Smooth muscle cell (in vitro differentiated cells): ENCODE results near the gene AFDN. TPM values are rescaled to one million over a fixed set of nuclear protein-coding genes. Genes with fewer than 3 reads are reported as not detected.

Experiments used
- DNase-seq: peaks from one replicate; lab custom pipeline; 2025; ENCODE audit not compliant: unreplicated experiment; lab: John Stamatoyannopoulos, UW
- H2AFZ ChIP-seq: fragments of 200-600 bp; sonication (generic); 2 replicates; pipeline ENCODE4 v1.6.0; 2016; ENCODE audit warnings: antibody characterized with exemption, low read depth, mild to moderate bottlenecking
- H3F3A ChIP-seq: fragments of 200-600 bp; sonication (generic); 2 replicates; pipeline ENCODE4 v1.6.0; 2017; ENCODE audit warnings: antibody characterized with exemption, low read depth
- H3K27ac ChIP-seq: fragments of 200-600 bp; sonication (generic); 2 replicates; pipeline ENCODE4 v1.5.1; 2016; ENCODE audit warnings: low read depth, mild to moderate bottlenecking
- H3K27me3 ChIP-seq: fragments of 200-600 bp; sonication (generic); 2 replicates; pipeline ENCODE4 v1.6.1; 2016; ENCODE audit warnings: low read depth, mild to moderate bottlenecking
- H3K36me3 ChIP-seq: fragments of 200-600 bp; sonication (generic); 2 replicates; pipeline ENCODE4 v1.5.1; 2016; ENCODE audit warnings: low read depth
- H3K4me1 ChIP-seq: fragments of 200-600 bp; sonication (generic); 2 replicates; pipeline ENCODE4 v1.5.1; 2016; ENCODE audit warnings: low read depth
- H3K4me2 ChIP-seq: fragments of 200-600 bp; sonication (generic); 2 replicates; pipeline ENCODE4 v1.6.0; 2016; ENCODE audit warnings: mild to moderate bottlenecking
- H3K4me3 ChIP-seq: fragments of 200-600 bp; sonication (generic); 2 replicates; pipeline ENCODE4 v1.5.1; 2016; ENCODE audit warnings: mild to moderate bottlenecking
- H3K79me2 ChIP-seq: fragments of 200-600 bp; sonication (generic); 2 replicates; pipeline ENCODE4 v1.6.0; 2016; ENCODE audit warnings: low read depth, mild to moderate bottlenecking
- H3K9ac ChIP-seq: fragments of 200-600 bp; sonication (generic); 2 replicates; pipeline ENCODE4 v1.6.0; 2016; ENCODE audit warnings: low read depth
- H3K9me3 ChIP-seq: fragments of 200-600 bp; sonication (generic); replicated peaks from 2 replicates; pipeline ENCODE4 v1.5.1; 2016; ENCODE audit warnings: low read depth
- H4K20me1 ChIP-seq: fragments of 200-600 bp; sonication (generic); 2 replicates; pipeline ENCODE4 v1.6.0; 2016; ENCODE audit warnings: low read depth
- WGBS: methylation state at CpG from one replicate; pipeline ENCODE4 v1.1.7; 2016; ENCODE audit warnings: low lambda C conversion rate; 5-methylcytosine and 5-hydroxymethylcytosine counted together
- polyA plus RNA-seq: library from polyadenylated mRNA; unstranded; fragments of >200 nt; fragmentation: Nextera tagmentation; extraction: Ambion mirVana; gene quantifications from 2 replicates; pipeline ENCODE4 v1.2.1, GENCODE V29; 2016
- total RNA-seq: library from RNA; depleted of rRNA; stranded (reverse); fragments of >200 nt; gene quantifications from 2 replicates; pipeline ENCODE4 v1.2.3, GENCODE V29; 2014
- TF ChIP-seq, protein P1 (sequence below): fragments of 200-600 bp; sonication (generic); IDR thresholded peaks from 2 replicates; pipeline ENCODE4 v1.5.1; 2017; ENCODE audit warnings: borderline replicate concordance, mild to moderate bottlenecking, antibody characterized with exemption; ENCODE audit not compliant: insufficient read depth, poor library complexity, severe bottlenecking

Gene AFDN
- total and polyA plus RNA-seq, 2 experiments from 2014 or later, result 52.3 to 98.8 TPM

DNA sequence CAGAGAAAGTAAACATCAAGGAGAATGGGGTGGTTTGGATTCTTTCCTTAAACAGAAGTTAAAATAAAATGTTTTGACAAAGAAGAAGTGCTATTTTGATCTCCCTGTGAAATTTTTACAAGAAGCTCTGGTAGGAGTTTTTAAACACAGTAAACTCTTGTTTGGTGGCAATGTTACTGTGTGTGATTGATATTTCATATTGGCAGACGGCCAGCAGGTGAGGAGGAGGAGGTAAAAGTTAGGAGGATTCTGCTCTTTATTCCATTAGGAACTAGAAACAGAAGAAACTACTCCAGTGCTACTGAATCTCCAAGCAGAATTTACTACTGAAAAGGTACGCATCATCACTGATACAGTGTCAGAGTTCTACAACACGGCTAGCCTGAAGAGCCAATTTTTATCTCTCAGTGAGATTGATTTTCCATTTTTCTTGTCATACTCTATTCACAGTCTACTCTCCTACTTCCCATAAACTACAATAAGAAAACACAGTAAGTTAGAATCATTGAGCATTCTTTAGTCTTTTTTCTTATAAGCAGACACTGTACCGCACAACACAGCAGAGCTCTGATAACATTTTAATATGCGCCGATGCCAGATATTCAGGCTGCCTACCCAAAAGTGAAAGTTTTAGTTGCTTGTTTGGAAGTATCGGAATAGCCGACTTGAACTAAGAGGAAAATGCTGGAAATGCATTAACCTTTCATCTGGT lies 21.2 kb upstream of the AFDN start:
- 85% methylated on average over 8 of the region's 8 CpGs for WGBS

DNA sequence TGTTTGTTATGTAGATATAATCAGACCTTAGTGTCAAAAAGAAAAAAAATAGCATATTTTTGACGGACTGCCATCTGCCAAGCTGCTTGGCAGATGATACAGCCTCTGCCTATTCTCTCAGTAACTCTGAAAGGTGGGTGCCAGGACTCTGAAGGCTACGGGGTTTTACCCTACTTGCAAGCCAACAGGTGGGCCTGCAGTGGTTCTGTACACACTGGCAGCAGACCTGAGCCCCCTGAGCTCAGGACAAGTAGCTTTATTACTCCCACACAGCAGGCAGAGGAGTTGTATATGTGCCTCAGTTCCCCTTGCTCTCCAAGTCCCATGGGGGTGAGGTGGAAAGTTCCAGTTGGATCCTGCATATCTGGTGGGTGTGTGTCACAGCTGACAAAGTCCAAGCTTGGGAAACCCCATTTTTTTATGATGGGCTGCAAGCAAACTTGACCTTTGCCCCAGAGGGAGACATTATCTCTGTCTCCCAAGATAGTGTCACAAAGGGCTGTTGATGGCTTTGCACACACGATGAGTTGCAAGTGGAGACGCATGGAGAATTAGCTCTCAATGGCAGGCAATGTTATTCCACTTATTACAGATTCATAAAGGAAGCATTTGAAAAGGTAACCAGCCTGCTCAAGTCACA lies 20.5 kb upstream of the AFDN start:
- DNase-seq, result no peak
- H3K27ac ChIP-seq, result no peak overlapping the region

More for the DNA sequence above, 21.2 kb upstream of the AFDN start:
- no peaks in the 10 kb centered on the region for H3K79me2 ChIP-seq
- H3K4me3 ChIP-seq, result no peak overlapping the region
- TF ChIP-seq, protein P1, sequence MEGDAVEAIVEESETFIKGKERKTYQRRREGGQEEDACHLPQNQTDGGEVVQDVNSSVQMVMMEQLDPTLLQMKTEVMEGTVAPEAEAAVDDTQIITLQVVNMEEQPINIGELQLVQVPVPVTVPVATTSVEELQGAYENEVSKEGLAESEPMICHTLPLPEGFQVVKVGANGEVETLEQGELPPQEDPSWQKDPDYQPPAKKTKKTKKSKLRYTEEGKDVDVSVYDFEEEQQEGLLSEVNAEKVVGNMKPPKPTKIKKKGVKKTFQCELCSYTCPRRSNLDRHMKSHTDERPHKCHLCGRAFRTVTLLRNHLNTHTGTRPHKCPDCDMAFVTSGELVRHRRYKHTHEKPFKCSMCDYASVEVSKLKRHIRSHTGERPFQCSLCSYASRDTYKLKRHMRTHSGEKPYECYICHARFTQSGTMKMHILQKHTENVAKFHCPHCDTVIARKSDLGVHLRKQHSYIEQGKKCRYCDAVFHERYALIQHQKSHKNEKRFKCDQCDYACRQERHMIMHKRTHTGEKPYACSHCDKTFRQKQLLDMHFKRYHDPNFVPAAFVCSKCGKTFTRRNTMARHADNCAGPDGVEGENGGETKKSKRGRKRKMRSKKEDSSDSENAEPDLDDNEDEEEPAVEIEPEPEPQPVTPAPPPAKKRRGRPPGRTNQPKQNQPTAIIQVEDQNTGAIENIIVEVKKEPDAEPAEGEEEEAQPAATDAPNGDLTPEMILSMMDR, result no peak
- no peaks in the 10 kb centered on the region for H3K36me3 ChIP-seq
- no peaks in the 10 kb centered on the region for H3K9me3 ChIP-seq
- H2AFZ ChIP-seq, result no peak overlapping the region
- no peak for DNase-seq
- H3K27ac ChIP-seq, result no peak overlapping the region
- H3K4me2 ChIP-seq, result no peak overlapping the region
- H3K4me1 ChIP-seq, result no peaks in the 10 kb centered on the region
- no peaks in the 10 kb centered on the region for H3K27me3 ChIP-seq
- no peaks in the 10 kb centered on the region for H3F3A ChIP-seq
- no peaks in the 10 kb centered on the region for H4K20me1 ChIP-seq
- H3K9ac ChIP-seq, result no peak overlapping the region

DNA sequence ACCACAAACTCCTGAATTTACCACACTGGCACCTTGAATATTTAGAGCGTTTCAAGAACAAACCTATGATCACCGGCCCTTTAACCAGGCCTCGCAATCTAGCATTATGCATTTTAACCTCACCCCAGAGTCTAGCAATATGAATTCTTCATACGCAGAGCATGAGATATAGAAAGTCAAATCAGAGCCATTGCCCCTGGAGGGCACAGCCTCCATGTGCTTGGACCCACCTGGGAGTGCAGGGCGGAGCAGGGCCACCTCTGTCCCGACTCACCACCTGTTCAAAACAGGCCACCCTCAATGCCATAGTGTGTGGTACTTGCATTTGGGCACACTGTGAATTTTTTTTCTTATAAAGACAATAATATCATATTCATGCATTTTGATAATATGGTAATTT lies 19.5 kb upstream of the AFDN start:
- Histone ChIP-seq H3K9me3 (no peaks in the 10 kb centered on the region), H3K4me2 (no peak overlapping the region), H3K4me3 (no peak overlapping the region), H3F3A (no peaks in the 10 kb centered on the region), H4K20me1 (no peaks in the 10 kb centered on the region), H3K27me3 (no peaks in the 10 kb centered on the region), H2AFZ (no peak overlapping the region), H3K36me3 (no peaks in the 10 kb centered on the region), H3K9ac (no peak overlapping the region), H3K79me2 (no peaks in the 10 kb centered on the region), H3K4me1 (no peaks in the 10 kb centered on the region), H3K27ac (no peak overlapping the region)
- TF ChIP-seq, protein P1, result no peak
- DNase-seq, result no peak
- WGBS, result 82% methylated on average over 6 of the region's 6 CpGs

More for the DNA sequence above, 20.5 kb upstream of the AFDN start:
- Histone ChIP-seq H4K20me1 (no peaks in the 10 kb centered on the region), H3K4me1 (no peaks in the 10 kb centered on the region), H3K36me3 (no peaks in the 10 kb centered on the region), H3K27me3 (no peaks in the 10 kb centered on the region), H3K9me3 (no peaks in the 10 kb centered on the region), H3K9ac (no peak overlapping the region), H3K4me2 (no peak overlapping the region), H3K4me3 (no peak overlapping the region), H3F3A (no peaks in the 10 kb centered on the region), H2AFZ (no peak overlapping the region), H3K79me2 (no peaks in the 10 kb centered on the region)
- WGBS, result 68% methylated on average over 4 of the region's 4 CpGs
- TF ChIP-seq, protein P1, result no peak
